BJ (cell line): Measurements from ENCODE around the gene CEACAM7. TPM values are rescaled to one million over a fixed set of nuclear protein-coding genes. Genes with fewer than 3 reads are reported as not detected.

ENCODE experiments used
- CTCF ChIA-PET: fragments of 350-600 bp; formaldehyde crosslinking; extraction: SDS; loops from one replicate; lab custom pipeline; 2021; ENCODE audit warnings: antibody characterized with exemption, inconsistent platforms; lab: Yijun Ruan, JAX
- POLR2A ChIA-PET: fragments of 300-600 bp; sonication (Branson Sonifier 250); formaldehyde crosslinking; extraction: SDS; loops from one replicate; lab custom pipeline; 2021; ENCODE audit warnings: antibody characterized with exemption; lab: Charles Lee
- DNase-seq: peaks from one replicate; pipeline ENCODE4 v3.0.0-alpha.2; 2011; ENCODE audit warnings: low read depth
- H3K27me3 ChIP-seq: 2 replicates; pipeline ENCODE4 v1.6.0; 2011; ENCODE audit warnings: low read length; ENCODE audit not compliant: control insufficient read depth, insufficient read depth
- H3K36me3 ChIP-seq: 2 replicates; pipeline ENCODE4 v1.5.1; 2011; ENCODE audit warnings: low read length; ENCODE audit not compliant: control insufficient read depth, insufficient read depth
- H3K4me3 ChIP-seq: 2 replicates; pipeline ENCODE4 v1.5.1; 2011; ENCODE audit warnings: low read depth, mild to moderate bottlenecking, control low read depth, low read length
- polyA plus RNA-seq: library from polyadenylated mRNA; depleted of rRNA; stranded (reverse); fragments of >200 nt; gene quantifications from 2 replicates; pipeline ENCODE4 v1.2.3, GENCODE V29; 2011
- TF ChIP-seq, protein P1 (sequence below): IDR thresholded peaks from 2 replicates; pipeline ENCODE4 v1.5.1; 2011; ENCODE audit warnings: low read depth, mild to moderate bottlenecking, control low read depth, inconsistent platforms, low read length, moderate library complexity; ENCODE audit not compliant: insufficient read depth

CEACAM7 gene
- polyA plus RNA-seq, 1 experiment: not detected

GRCh38 chr19:41688687-41689086, 617 bp upstream of the CEACAM7 start:
- CTCF ChIA-PET: interaction anchor here (0.8 to 1.7 kb wide), 2 partner anchors 19 to 52 kb away, joined by 3 read pairs; no protein-coding TSS in a partner anchor
- Histone ChIP-seq H3K36me3 (no peaks in the 10 kb centered on the region), H3K4me3 (no peak overlapping the region), H3K27me3 (no peaks in the 10 kb centered on the region)
- TF ChIP-seq, protein P1, sequence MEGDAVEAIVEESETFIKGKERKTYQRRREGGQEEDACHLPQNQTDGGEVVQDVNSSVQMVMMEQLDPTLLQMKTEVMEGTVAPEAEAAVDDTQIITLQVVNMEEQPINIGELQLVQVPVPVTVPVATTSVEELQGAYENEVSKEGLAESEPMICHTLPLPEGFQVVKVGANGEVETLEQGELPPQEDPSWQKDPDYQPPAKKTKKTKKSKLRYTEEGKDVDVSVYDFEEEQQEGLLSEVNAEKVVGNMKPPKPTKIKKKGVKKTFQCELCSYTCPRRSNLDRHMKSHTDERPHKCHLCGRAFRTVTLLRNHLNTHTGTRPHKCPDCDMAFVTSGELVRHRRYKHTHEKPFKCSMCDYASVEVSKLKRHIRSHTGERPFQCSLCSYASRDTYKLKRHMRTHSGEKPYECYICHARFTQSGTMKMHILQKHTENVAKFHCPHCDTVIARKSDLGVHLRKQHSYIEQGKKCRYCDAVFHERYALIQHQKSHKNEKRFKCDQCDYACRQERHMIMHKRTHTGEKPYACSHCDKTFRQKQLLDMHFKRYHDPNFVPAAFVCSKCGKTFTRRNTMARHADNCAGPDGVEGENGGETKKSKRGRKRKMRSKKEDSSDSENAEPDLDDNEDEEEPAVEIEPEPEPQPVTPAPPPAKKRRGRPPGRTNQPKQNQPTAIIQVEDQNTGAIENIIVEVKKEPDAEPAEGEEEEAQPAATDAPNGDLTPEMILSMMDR: no peak
- POLR2A ChIA-PET: no interaction called here
- no peak for DNase-seq

- ChIA-PET CTCF (interaction anchor here (1.7 kb wide), 1 partner anchor 20 kb away, joined by 3 read pairs; no protein-coding TSS in a partner anchor), POLR2A (no interaction called here)
- Histone ChIP-seq H3K4me3 (no peak overlapping the region), H3K36me3 (no peaks in the 10 kb centered on the region), H3K27me3 (no peaks in the 10 kb centered on the region)
- TF ChIP-seq, protein P1: no peak
- DNase-seq: no peak
Observed at GRCh38 chr19:41687419-41687818, 651 bp downstream of the CEACAM7 start.

- no peak overlapping the region for H3K4me3 ChIP-seq
- ChIA-PET CTCF (interaction anchor here (1.0 kb wide), 1 partner anchor 12 kb away, joined by 3 read pairs; no protein-coding TSS in a partner anchor), POLR2A (no interaction called here)
- no peak for DNase-seq
- H3K27me3 ChIP-seq: no peaks in the 10 kb centered on the region
- TF ChIP-seq, protein P1: no peak
- H3K36me3 ChIP-seq: no peaks in the 10 kb centered on the region
Observed at GRCh38 chr19:41682437-41682836, 5.6 kb downstream of the CEACAM7 start.

GRCh38 chr19:41671486-41671885, 16.6 kb downstream of the CEACAM7 start:
- CTCF ChIA-PET: interaction anchor here (1.2 to 1.4 kb wide), 2 partner anchors 11 to 20 kb away, joined by 3 read pairs; no protein-coding TSS in a partner anchor
- POLR2A ChIA-PET: no interaction called here
- no peak for DNase-seq
- TF ChIP-seq, protein P1: no peak
- Histone ChIP-seq H3K27me3 (no peaks in the 10 kb centered on the region), H3K4me3 (no peak overlapping the region), H3K36me3 (no peaks in the 10 kb centered on the region)

DNA sequence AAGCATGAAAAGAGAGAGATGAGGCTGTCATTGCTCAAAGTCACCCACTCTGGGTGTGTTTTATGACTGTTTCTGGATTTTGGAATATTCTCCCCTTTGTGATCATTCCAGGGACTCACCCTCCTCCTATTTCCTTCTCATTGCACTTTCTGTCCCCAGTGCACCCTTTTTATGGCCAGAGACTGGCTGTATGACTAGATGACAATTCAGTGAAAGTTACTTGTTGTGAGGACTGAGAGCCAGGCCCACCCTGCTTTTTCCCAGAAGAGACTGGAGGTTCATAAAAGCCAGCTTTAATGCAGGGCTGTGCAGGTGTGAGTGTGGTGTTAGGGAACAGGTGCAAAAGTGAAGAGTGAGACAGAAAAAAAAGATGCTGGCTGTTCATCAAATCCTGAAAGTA, 17.3 kb downstream of the CEACAM7 start:
- Histone ChIP-seq H3K4me3 (no peak overlapping the region), H3K27me3 (no peaks in the 10 kb centered on the region), H3K36me3 (no peaks in the 10 kb centered on the region)
- ChIA-PET POLR2A (no interaction called here), CTCF (interaction anchor here (1.2 to 1.4 kb wide), 2 partner anchors 11 to 21 kb away, joined by 3 read pairs; no protein-coding TSS in a partner anchor)
- DNase-seq: no peak
- TF ChIP-seq, protein P1: no peak
